Gastroesophageal sphincter (tissue), 3 donors: Measurements from ENCODE around the gene REEP3.

ENCODE experiments used
- POLR2A ChIP-seq, 2 donors: fragments of 450-650 bp; IDR thresholded peaks; one replicate each; pipeline ENCODE4 v1.6.1; 2017; ENCODE audit warnings: antibody characterized with exemption in 2 of 2, mild to moderate bottlenecking in 2 of 2, moderate library complexity in 1 of 2
- POLR2AphosphoS5 ChIP-seq: sonication (generic); formaldehyde crosslinking; IDR thresholded peaks from one replicate; pipeline ENCODE4 v1.6.1; 2017; ENCODE audit warnings: antibody characterized with exemption
- TF ChIP-seq, protein P1 (sequence below), 4 experiments: fragments of 200-600 bp in 2 of 4; fragments of 450-650 bp in 2 of 4; sonication (generic) in 1 of 4; IDR thresholded peaks; one replicate each; pipeline ENCODE4 v1.5.1; 2017 to 2019; ENCODE audit warnings: antibody characterized with exemption in 4 of 4, mild to moderate bottlenecking in 2 of 4, moderate library complexity in 2 of 4

GRCh38 chr10:63530409-63530808 lies 9.2 kb downstream of the REEP3 start:
- TF ChIP-seq, protein P1, sequence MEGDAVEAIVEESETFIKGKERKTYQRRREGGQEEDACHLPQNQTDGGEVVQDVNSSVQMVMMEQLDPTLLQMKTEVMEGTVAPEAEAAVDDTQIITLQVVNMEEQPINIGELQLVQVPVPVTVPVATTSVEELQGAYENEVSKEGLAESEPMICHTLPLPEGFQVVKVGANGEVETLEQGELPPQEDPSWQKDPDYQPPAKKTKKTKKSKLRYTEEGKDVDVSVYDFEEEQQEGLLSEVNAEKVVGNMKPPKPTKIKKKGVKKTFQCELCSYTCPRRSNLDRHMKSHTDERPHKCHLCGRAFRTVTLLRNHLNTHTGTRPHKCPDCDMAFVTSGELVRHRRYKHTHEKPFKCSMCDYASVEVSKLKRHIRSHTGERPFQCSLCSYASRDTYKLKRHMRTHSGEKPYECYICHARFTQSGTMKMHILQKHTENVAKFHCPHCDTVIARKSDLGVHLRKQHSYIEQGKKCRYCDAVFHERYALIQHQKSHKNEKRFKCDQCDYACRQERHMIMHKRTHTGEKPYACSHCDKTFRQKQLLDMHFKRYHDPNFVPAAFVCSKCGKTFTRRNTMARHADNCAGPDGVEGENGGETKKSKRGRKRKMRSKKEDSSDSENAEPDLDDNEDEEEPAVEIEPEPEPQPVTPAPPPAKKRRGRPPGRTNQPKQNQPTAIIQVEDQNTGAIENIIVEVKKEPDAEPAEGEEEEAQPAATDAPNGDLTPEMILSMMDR (IDR thresholded peaks at IDR 0.05): no peak
- no peak for TF ChIP-seq POLR2A (IDR thresholded peaks at IDR 0.05)
- no peak for TF ChIP-seq POLR2AphosphoS5
